Nephron (organoid): Measurements from ENCODE around the gene SLC47A2.

Source experiments
- H3K27ac Mint-ChIP-seq, 3 experiments: 2 replicates each; pipeline ENCODE4 v1.8.0; 2020; ENCODE audit warnings: mixed read lengths in 3 of 3, mild to moderate bottlenecking in 2 of 3, moderate library complexity in 1 of 3
- H3K27me3 Mint-ChIP-seq: 2 replicates; pipeline ENCODE4 v1.8.0; 2021; ENCODE audit warnings: low read depth, mild to moderate bottlenecking, moderate library complexity, mixed read lengths
- H3K36me3 Mint-ChIP-seq: 2 replicates; pipeline ENCODE4 v1.8.0; 2020; ENCODE audit warnings: low read depth, mixed read lengths
- H3K4me1 Mint-ChIP-seq: 2 replicates; pipeline ENCODE4 v1.8.0; 2020; ENCODE audit warnings: mixed read lengths
- H3K4me3 Mint-ChIP-seq, 3 experiments: 2 replicates each; pipeline ENCODE4 v1.8.0; 2020; ENCODE audit warnings: mild to moderate bottlenecking in 3 of 3, mixed read lengths in 3 of 3, moderate library complexity in 2 of 3
- H3K9me3 Mint-ChIP-seq: 2 replicates; pipeline ENCODE4 v1.8.0; 2020; ENCODE audit warnings: mixed read lengths
- TF ChIP-seq, protein P1 (sequence below), 3 experiments: fragments of 200-600 bp; sonication (generic); IDR thresholded peaks; one replicate each; pipeline ENCODE4 v1.5.0; 2021; ENCODE audit warnings: antibody characterized with exemption in 3 of 3; ENCODE audit not compliant: unreplicated experiment in 3 of 3

Gene SLC47A2

DNA sequence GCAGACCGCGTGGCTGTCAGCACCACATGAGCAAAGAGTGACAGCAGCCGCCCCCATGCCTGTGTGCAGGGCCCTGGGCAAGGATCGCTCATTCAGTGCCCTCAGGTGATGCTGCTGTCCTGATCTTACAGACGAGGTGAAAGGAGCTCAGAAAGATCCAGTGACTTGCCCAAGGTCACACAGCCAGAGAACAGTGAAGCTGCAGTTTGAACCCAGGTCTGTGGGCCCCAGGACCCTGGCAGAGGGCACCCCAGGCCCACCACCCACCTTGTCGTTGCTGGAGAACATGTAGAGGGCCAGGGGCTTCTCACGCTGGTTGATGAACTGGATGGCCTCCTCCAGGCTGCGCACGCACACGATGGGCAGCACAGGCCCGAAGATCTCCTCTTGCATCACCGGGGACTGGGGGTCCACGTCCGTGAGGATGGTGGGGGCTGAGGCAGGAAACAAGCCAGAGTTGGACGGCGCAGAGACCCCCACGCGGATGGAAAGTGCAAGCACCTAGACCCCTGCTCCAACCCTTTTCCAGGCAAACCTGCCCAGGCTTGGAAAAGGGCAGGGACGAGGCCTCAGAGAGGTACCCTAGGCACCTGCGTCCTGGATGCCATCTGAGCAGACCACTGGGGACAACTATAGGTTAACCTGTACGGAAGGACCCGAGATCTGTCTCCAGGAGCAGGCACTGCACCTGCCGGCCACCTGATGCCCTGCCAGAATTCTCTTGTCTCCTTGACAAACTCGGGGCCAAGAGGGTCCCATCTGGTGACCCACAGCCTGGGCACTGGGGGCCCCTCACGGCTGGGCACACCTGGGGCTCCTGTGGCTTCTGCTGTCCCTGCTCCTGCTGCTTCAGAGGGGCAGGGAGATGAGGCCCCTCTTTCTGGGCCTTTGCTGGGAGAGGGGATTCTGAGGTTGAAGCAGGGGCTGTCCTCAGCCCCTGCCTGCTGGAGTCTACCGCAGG, 23.1 kb upstream of the SLC47A2 start:
- TF ChIP-seq, protein P1, sequence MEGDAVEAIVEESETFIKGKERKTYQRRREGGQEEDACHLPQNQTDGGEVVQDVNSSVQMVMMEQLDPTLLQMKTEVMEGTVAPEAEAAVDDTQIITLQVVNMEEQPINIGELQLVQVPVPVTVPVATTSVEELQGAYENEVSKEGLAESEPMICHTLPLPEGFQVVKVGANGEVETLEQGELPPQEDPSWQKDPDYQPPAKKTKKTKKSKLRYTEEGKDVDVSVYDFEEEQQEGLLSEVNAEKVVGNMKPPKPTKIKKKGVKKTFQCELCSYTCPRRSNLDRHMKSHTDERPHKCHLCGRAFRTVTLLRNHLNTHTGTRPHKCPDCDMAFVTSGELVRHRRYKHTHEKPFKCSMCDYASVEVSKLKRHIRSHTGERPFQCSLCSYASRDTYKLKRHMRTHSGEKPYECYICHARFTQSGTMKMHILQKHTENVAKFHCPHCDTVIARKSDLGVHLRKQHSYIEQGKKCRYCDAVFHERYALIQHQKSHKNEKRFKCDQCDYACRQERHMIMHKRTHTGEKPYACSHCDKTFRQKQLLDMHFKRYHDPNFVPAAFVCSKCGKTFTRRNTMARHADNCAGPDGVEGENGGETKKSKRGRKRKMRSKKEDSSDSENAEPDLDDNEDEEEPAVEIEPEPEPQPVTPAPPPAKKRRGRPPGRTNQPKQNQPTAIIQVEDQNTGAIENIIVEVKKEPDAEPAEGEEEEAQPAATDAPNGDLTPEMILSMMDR (IDR thresholded peaks at IDR 0.05; ENCODE audit: unreplicated experiment in 3 of 3): no peak
- no peaks in the 10 kb centered on the region for H3K9me3 Mint-ChIP-seq
- H3K4me3 Mint-ChIP-seq: no peak overlapping the region
- peaks cover 4% of the 10 kb centered on the region for H3K27me3 Mint-ChIP-seq
- no peaks in the 10 kb centered on the region for H3K36me3 Mint-ChIP-seq
- no peak overlapping the region for H3K27ac Mint-ChIP-seq
- H3K4me1 Mint-ChIP-seq: no peaks in the 10 kb centered on the region

DNA sequence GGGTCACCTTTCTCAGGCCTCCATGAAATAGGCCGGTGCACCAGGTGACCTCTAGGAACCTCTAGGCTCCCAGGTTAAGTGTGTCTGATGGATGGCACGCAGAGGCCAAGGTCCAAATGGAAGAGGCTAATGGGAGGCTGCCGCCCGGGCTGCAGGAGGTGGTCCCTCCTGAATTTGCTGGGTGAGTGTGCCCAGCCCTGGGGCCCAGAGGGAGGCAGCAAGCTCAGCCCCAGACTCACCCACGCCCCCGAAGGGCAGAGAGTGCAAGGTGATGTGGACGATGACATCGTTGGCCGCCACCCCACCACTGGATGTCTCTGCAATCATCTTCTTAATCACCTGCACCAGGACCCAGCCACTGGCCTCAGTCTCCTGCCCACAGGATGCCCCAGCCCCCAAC, 22.4 kb upstream of the SLC47A2 start:
- Mint-ChIP-seq H3K27ac (no peak overlapping the region), H3K36me3 (no peaks in the 10 kb centered on the region), H3K4me1 (no peaks in the 10 kb centered on the region), H3K4me3 (no peak overlapping the region), H3K9me3 (no peaks in the 10 kb centered on the region), H3K27me3 (peaks cover 4% of the 10 kb centered on the region)
- TF ChIP-seq, protein P1 (IDR thresholded peaks at IDR 0.05; ENCODE audit: unreplicated experiment in 3 of 3): no peak

DNA sequence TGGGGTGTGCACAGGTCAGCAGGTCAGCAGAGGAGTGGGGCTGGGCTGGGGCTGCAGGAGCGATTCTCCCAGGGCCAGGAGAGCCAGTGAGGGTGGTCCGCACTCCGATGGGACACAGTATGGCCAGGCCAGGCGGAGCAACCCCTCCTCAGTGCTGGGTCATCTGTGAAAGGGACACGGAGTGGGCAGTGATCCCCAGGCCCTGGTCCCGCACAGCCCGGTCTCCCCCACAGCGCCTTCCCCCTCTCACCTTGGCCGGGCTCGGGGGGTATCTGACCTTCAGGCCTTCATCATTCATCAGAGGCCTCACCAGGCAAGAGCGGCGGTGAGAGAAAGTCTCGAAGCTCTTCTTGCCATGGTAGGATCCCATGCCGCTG, 21.7 kb upstream of the SLC47A2 start:
- Mint-ChIP-seq H3K4me1 (no peaks in the 10 kb centered on the region), H3K27ac (no peak overlapping the region), H3K4me3 (no peak overlapping the region), H3K27me3 (peaks cover 4% of the 10 kb centered on the region), H3K9me3 (no peaks in the 10 kb centered on the region), H3K36me3 (no peaks in the 10 kb centered on the region)
- TF ChIP-seq, protein P1 (IDR thresholded peaks at IDR 0.05; ENCODE audit: unreplicated experiment in 3 of 3): no peak

DNA sequence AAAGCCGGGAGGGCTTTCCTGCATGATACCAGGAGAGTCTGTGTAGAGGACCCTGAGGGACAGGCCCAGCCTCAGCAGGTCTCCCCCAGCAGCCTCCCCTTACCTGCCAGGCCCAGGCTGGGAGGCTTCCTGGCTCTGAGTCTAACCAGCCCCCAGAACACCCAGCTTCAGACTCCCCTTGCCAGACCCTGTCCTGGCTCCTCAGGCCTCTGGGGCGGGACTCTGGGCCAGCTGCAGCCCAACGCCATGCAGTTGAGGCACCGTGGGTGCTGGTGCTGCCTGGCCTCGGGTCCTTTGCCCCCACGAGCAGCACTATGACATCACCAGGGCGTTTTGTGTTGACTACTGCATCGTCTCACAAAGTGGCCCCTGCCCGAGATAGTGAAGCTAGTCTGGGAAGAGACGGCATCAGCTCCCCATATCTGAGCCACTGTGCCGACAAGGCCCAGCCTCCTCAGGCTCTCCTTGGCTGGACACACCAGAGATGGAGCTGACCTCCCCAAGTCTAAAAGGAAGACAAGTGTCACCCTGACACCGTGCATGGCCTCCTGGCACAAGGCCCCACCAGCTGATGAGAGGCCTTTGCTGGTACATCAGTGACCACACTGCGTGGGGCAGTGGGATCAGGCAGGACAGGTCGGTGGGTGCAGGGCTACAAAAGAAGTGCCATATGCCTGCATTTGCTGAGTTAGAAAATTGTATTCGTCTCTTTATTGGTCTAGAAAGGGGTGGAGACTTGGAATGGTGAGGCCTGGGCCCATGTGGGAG, 21.1 kb upstream of the SLC47A2 start:
- Mint-ChIP-seq H3K4me1 (no peaks in the 10 kb centered on the region), H3K4me3 (no peak overlapping the region), H3K27me3 (peaks cover 5% of the 10 kb centered on the region), H3K36me3 (no peaks in the 10 kb centered on the region), H3K9me3 (no peaks in the 10 kb centered on the region), H3K27ac (no peak overlapping the region)
- TF ChIP-seq, protein P1 (IDR thresholded peaks at IDR 0.05; ENCODE audit: unreplicated experiment in 3 of 3): no peak

DNA sequence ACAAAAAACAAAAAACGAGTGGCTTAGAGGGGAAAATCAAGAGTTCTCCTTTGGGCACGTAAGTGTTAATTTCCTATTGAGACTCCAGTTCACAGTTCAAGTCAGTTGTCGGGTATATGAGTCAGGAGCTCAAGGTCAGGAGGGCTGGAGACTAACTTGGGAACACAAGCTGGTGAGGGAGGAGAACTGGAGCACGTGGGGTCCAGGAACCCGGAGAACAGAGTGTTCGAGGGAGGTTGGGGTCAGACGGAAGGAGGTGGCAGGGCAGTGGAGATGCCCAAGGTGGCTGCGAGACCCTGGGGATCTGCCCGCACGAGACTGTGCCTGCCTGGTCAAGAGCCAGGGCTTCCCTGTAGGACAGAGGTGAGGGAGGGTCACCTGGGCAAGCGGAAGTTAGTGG, 19.7 kb upstream of the SLC47A2 start:
- H3K36me3 Mint-ChIP-seq: no peaks in the 10 kb centered on the region
- H3K27me3 Mint-ChIP-seq: peaks cover 12% of the 10 kb centered on the region
- no peaks in the 10 kb centered on the region for H3K4me1 Mint-ChIP-seq
- H3K4me3 Mint-ChIP-seq: no peak overlapping the region
- H3K9me3 Mint-ChIP-seq: no peaks in the 10 kb centered on the region
- H3K27ac Mint-ChIP-seq: no peak overlapping the region
- TF ChIP-seq, protein P1 (IDR thresholded peaks at IDR 0.05; ENCODE audit: unreplicated experiment in 3 of 3): no peak
